K562 (cell line): ENCODE results near the gene INO80D. TPM values are rescaled to one million over a fixed set of nuclear protein-coding genes. Genes with fewer than 3 reads are reported as not detected.

Experiments
- BDP1 ChIP-seq: IDR thresholded peaks from 3 replicates; pipeline ENCODE4 v1.6.1; 2011; ENCODE audit not compliant: insufficient read length, insufficient read depth
- BRD9 ChIP-seq: fragments of 450-650 bp; IDR thresholded peaks from 2 replicates; pipeline ENCODE4 v1.6.1; 2018; ENCODE audit warnings: low read depth; ENCODE audit not compliant: partially characterized antibody
- CBFB ChIP-seq: sonication (generic); formaldehyde crosslinking; IDR thresholded peaks from 2 replicates; pipeline ENCODE4 v1.4.0; 2020; ENCODE audit warnings: mild to moderate bottlenecking, missing genetic modification reagents
- CREB1 ChIP-seq, 2 experiments: sonication (generic) in 1 of 2; formaldehyde crosslinking in 1 of 2; IDR thresholded peaks; 2 replicates each; pipeline versions ENCODE4 v1.6.1 to v1.8.0; 2012 to 2022; ENCODE audit warnings: inconsistent platforms in 1 of 2, mild to moderate bottlenecking in 1 of 2, missing genetic modification reagents in 1 of 2, moderate library complexity in 1 of 2
- GABPB1 ChIP-seq: sonication (generic); formaldehyde crosslinking; IDR thresholded peaks from 2 replicates; pipeline ENCODE4 v1.8.0; 2022; ENCODE audit warnings: mild to moderate bottlenecking, missing genetic modification reagents
- GTF2E2 ChIP-seq: fragments of 200-800 bp; sonication (Bioruptor generic); IDR thresholded peaks from 2 replicates; pipeline ENCODE4 v1.6.1; 2016; ENCODE audit warnings: missing genetic modification characterization, missing compliant biosample characterization
- HEY1 ChIP-seq: fragments of 250-450 bp; sonication (Bioruptor Pico); IDR thresholded peaks from 2 replicates; pipeline ENCODE4 v1.5.0; 2020; ENCODE audit warnings: mild to moderate bottlenecking, moderate library complexity, borderline replicate concordance
- NCOA1 ChIP-seq: fragments of 450-650 bp; IDR thresholded peaks from 2 replicates; pipeline ENCODE4 v1.6.1; 2016; ENCODE audit warnings: low read depth
- NR2C2 ChIP-seq, 2 experiments: fragments of 200-800 bp in 1 of 2; sonication (Bioruptor generic) in 1 of 2; sonication (generic) in 1 of 2; formaldehyde crosslinking in 1 of 2; IDR thresholded peaks; 2 replicates each; pipeline versions ENCODE4 v1.6.1 to v1.8.0; 2016 to 2022; ENCODE audit warnings: mild to moderate bottlenecking in 1 of 2, missing compliant biosample characterization in 1 of 2, missing genetic modification characterization in 1 of 2, missing genetic modification reagents in 1 of 2
- PCBP2 ChIP-seq: fragments of 200-400 bp; formaldehyde crosslinking; IDR thresholded peaks from 2 replicates; pipeline ENCODE4 v1.6.1; 2018; ENCODE audit warnings: low read length, low read depth, mild to moderate bottlenecking, moderate library complexity; ENCODE audit not compliant: poor library complexity, severe bottlenecking
- POLR2AphosphoS5 ChIP-seq: IDR thresholded peaks from 2 replicates; pipeline ENCODE4 v1.6.1; 2011; ENCODE audit warnings: mild to moderate bottlenecking, low read depth, low read length, moderate library complexity; ENCODE audit not compliant: control insufficient read depth, insufficient read depth
- PTTG1 ChIP-seq: fragments of 450-650 bp; IDR thresholded peaks from 2 replicates; pipeline ENCODE4 v1.6.1; 2016; ENCODE audit warnings: low read depth, mild to moderate bottlenecking, missing genetic modification characterization, missing compliant biosample characterization
- RHOXF2B ChIP-seq: fragments of 250-450 bp; sonication (Bioruptor Pico); conservative IDR thresholded peaks from 2 replicates; pipeline ENCODE4 v1.5.1; 2021
- SAP30 ChIP-seq: fragments of 200-600 bp; sonication (generic); IDR thresholded peaks from 2 replicates; pipeline ENCODE4 v1.6.1; 2012; ENCODE audit warnings: borderline replicate concordance, low read depth, mild to moderate bottlenecking, moderate library complexity, low read length, control low read depth, inconsistent platforms; ENCODE audit not compliant: insufficient read depth, poor library complexity, severe bottlenecking
- SPI1 ChIP-seq: IDR thresholded peaks from 2 replicates; pipeline ENCODE4 v1.6.1; 2011; ENCODE audit warnings: low read depth, low read length, control low read depth, borderline replicate concordance
- YBX1 ChIP-seq: fragments of 450-650 bp; IDR thresholded peaks from 2 replicates; pipeline ENCODE4 v1.7.1; 2016; ENCODE audit warnings: mild to moderate bottlenecking
- ZNF668 ChIP-seq: fragments of 250-450 bp; sonication (Bioruptor Pico); IDR thresholded peaks from 2 replicates; pipeline ENCODE4 v1.8.0; 2022; ENCODE audit warnings: mild to moderate bottlenecking, inconsistent platforms
- ZNF830 ChIP-seq: fragments of 250-450 bp; sonication (Bioruptor Pico); IDR thresholded peaks from 2 replicates; pipeline ENCODE4 v1.5.0; 2021; ENCODE audit warnings: mild to moderate bottlenecking
- polyA plus RNA-seq, 8 experiments: library from polyadenylated mRNA; depleted of rRNA in 4 of 8; stranded (reverse) in 5 of 8; unstranded in 3 of 8; fragments of >200 nt; fragmentation: Nextera tagmentation in 2 of 8; fragmentation: Illumina TruSeq in 1 of 8; extraction: Ambion mirVana in 2 of 8; extraction: Trizol in 1 of 8; gene quantifications; 2 replicates each; pipeline versions ENCODE4 v1.2.1 to v1.2.3, GENCODE V29; 2011 to 2014; ENCODE audit warnings: inconsistent platforms in 1 of 8, missing spikeins in 1 of 8
- total RNA-seq, 7 experiments: library from RNA; depleted of rRNA in 6 of 7; stranded (reverse); fragments of >200 nt in 6 of 7; fragmentation: Illumina TruSeq in 2 of 7; extraction: Trizol in 2 of 7; gene quantifications; 2 replicates each; pipeline versions ENCODE4 v1.2.1 to v1.2.3, GENCODE V29; 2011 to 2021; ENCODE audit warnings: low replicate concordance in 1 of 7
- TF ChIP-seq, protein P1 (sequence below), 2 experiments: IDR thresholded peaks; 2 replicates each; pipeline ENCODE4 v1.6.1; 2012; ENCODE audit warnings: improper control_type of control experiment in 2 of 2, low read depth in 2 of 2, low read length in 2 of 2, borderline replicate concordance in 1 of 2
- TF ChIP-seq, protein P2 (sequence below): fragments of 450-650 bp; IDR thresholded peaks from 2 replicates; pipeline ENCODE4 v1.6.1; 2016; ENCODE audit warnings: low read depth, mild to moderate bottlenecking, moderate library complexity
- TF ChIP-seq, protein P3 (sequence below): sonication (generic); formaldehyde crosslinking; IDR thresholded peaks from 2 replicates; pipeline ENCODE4 v1.4.0; 2020; ENCODE audit warnings: mild to moderate bottlenecking, missing genetic modification reagents
- TF ChIP-seq, protein P4 (sequence below), 2 experiments: fragments of 450-650 bp; IDR thresholded peaks; 2 replicates each; pipeline ENCODE4 v1.6.1; 2016

The INO80D gene
- total and polyA plus RNA-seq, 9 of the 15 experiments (the other 6 are each of a cell fraction or from before 2014, with no cell fraction given) = 0.64 to 8.1 (median 2.9) TPM

DNA sequence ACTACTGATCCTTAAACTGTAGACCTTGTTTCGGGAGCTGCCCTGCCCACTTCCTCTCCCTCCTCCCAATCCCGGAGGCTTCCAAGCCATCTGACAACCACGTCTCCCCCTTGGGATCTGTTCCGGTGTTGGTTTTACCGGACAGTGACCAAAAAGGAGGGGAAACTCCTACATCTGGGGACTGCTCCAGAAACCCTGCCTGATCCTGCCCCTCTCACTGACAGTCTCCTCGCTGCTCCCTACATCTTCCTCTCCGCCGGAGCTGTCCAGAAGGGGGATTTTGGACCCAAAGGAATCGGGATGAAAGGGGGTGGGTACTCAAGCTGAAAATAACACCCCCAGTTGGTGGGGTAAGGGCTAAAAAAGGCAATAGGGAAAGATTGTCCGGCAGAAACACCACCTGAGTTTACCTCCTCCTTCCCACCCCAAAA is 1.5 kb downstream of the INO80D start (continued):
- peak; percentile 70; the same call in 1 of the 2 replicates for TF ChIP-seq SPI1
- no peak for TF ChIP-seq GTF2E2 (tag)
- TF ChIP-seq RHOXF2B (CRISPR knock-in tag) = no peak
- TF ChIP-seq PTTG1 (tag) = no peak
- no peak for TF ChIP-seq BRD9
- peak; percentile 16; the same call in 1 of the 2 replicates for TF ChIP-seq GABPB1 (CRISPR knock-in tag)
- TF ChIP-seq BDP1 = no peak
- TF ChIP-seq HEY1 (CRISPR knock-in tag) = no peak
- TF ChIP-seq PCBP2 = no peak
- TF ChIP-seq, protein P1, sequence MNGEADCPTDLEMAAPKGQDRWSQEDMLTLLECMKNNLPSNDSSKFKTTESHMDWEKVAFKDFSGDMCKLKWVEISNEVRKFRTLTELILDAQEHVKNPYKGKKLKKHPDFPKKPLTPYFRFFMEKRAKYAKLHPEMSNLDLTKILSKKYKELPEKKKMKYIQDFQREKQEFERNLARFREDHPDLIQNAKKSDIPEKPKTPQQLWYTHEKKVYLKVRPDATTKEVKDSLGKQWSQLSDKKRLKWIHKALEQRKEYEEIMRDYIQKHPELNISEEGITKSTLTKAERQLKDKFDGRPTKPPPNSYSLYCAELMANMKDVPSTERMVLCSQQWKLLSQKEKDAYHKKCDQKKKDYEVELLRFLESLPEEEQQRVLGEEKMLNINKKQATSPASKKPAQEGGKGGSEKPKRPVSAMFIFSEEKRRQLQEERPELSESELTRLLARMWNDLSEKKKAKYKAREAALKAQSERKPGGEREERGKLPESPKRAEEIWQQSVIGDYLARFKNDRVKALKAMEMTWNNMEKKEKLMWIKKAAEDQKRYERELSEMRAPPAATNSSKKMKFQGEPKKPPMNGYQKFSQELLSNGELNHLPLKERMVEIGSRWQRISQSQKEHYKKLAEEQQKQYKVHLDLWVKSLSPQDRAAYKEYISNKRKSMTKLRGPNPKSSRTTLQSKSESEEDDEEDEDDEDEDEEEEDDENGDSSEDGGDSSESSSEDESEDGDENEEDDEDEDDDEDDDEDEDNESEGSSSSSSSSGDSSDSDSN (IDR thresholded peaks at IDR 0.05; ENCODE audit: borderline replicate concordance in 1 of 2, low read depth in 2 of 2, low read length in 2 of 2) = peak; percentile 54 to 84; a peak in 3 of 4 replicates
- TF ChIP-seq YBX1 = no peak
- no peak for TF ChIP-seq ZNF668 (CRISPR knock-in tag)
- peak; percentile 29 for TF ChIP-seq SAP30
- peak; percentile 19; the same call in 1 of the 2 replicates for TF ChIP-seq POLR2AphosphoS5
- no peak for TF ChIP-seq CBFB
- TF ChIP-seq, protein P2, sequence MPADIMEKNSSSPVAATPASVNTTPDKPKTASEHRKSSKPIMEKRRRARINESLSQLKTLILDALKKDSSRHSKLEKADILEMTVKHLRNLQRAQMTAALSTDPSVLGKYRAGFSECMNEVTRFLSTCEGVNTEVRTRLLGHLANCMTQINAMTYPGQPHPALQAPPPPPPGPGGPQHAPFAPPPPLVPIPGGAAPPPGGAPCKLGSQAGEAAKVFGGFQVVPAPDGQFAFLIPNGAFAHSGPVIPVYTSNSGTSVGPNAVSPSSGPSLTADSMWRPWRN = no peak
- TF ChIP-seq ZNF830 = 0 out of 2 replicates have a peak, but pooled peaks have one; percentile 17
- TF ChIP-seq, protein P3, sequence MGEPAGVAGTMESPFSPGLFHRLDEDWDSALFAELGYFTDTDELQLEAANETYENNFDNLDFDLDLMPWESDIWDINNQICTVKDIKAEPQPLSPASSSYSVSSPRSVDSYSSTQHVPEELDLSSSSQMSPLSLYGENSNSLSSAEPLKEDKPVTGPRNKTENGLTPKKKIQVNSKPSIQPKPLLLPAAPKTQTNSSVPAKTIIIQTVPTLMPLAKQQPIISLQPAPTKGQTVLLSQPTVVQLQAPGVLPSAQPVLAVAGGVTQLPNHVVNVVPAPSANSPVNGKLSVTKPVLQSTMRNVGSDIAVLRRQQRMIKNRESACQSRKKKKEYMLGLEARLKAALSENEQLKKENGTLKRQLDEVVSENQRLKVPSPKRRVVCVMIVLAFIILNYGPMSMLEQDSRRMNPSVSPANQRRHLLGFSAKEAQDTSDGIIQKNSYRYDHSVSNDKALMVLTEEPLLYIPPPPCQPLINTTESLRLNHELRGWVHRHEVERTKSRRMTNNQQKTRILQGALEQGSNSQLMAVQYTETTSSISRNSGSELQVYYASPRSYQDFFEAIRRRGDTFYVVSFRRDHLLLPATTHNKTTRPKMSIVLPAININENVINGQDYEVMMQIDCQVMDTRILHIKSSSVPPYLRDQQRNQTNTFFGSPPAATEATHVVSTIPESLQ = no peak
- peak; percentile 39; the same call in 1 of the 2 replicates for TF ChIP-seq NCOA1
- TF ChIP-seq, protein P4, sequence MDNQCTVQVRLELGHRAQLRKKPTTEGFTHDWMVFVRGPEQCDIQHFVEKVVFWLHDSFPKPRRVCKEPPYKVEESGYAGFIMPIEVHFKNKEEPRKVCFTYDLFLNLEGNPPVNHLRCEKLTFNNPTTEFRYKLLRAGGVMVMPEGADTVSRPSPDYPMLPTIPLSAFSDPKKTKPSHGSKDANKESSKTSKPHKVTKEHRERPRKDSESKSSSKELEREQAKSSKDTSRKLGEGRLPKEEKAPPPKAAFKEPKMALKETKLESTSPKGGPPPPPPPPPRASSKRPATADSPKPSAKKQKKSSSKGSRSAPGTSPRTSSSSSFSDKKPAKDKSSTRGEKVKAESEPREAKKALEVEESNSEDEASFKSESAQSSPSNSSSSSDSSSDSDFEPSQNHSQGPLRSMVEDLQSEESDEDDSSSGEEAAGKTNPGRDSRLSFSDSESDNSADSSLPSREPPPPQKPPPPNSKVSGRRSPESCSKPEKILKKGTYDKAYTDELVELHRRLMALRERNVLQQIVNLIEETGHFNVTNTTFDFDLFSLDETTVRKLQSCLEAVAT (IDR thresholded peaks at IDR 0.05) = 0 out of 4 replicates have a peak, but pooled peaks of 1 of the 2 experiments have one; percentile 42
- TF ChIP-seq NR2C2 (CRISPR knock-in tag; IDR thresholded peaks at IDR 0.05) = no peak
- TF ChIP-seq NR2C2 (tag; IDR thresholded peaks at IDR 0.05) = 0 out of 2 replicates have a peak, but pooled peaks have one; percentile 9
- no peak for TF ChIP-seq CREB1 (IDR thresholded peaks at IDR 0.05)
- no peak for TF ChIP-seq CREB1 (CRISPR knock-in tag; IDR thresholded peaks at IDR 0.05)
